Measurements from ENCODE around the gene SPINT3.
"Not testable (repeated sequence)": the region's sequence is repeated elsewhere in the genome, so short reads cannot be mapped to it uniquely, and the experiment has no call there.

SPINT3 gene

DNA sequence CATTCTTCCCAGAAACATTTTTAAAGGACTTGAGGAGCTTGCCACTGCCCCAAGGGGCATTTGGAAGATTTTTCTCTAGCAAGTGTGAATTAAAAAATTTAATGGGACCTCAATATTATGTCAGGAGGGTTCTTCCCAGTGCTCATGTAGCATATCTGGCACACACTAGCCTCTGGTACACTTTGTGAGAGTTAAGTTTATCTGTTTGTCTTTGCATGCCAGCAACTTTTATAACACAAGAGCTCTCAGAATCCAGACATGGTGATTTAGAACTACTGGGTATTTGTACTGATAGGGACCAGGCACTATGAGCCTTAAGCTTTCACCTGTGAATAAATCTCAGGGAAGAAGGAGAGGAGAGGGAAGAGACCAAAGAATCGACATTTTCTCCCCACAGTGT is 12.9 kb downstream of the SPINT3 start:
- no peak for DNase-seq (ENCODE audit: low spot score)

DNA sequence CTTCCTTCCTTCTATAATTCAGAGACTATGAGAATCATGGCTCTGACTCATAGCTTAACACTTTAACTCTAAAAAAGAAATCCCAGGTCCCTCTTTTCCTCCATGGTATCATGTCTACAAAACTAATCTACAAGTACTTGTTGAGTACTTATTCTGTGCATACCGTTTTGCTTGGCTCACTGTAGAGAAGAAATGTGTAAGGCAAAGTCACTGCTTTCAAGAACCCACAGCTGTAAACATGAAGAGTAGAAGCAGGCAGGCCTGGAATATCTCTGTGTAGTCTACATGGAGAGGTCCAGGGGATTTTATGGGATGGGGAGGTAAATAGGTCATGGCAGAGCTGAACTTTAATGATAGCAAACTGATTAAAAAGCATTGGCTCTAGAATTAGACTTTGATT is 13.8 kb downstream of the SPINT3 start:
- no peak for DNase-seq (ENCODE audit: low spot score)

DNA sequence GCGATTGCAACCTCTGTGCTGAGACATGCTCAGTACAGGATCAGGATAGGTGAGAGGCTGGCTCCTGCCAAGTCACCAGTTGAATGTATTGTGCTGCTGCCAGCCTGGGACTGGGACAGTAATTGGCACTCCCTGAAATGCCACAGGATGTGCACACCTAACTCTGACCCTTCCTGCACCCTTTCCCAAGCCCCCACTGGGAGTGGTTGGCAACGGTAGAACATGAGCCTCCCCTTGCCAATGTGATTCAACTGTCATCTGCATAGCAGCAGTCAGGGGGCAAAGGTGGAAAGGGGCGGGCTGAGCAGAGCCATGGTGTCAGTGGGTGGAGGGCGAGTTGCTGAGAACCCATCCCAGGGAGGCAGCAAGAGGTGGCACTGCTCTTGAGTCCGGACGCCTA is 15.4 kb downstream of the SPINT3 start:
- no peak for DNase-seq (ENCODE audit: low spot score)

DNA sequence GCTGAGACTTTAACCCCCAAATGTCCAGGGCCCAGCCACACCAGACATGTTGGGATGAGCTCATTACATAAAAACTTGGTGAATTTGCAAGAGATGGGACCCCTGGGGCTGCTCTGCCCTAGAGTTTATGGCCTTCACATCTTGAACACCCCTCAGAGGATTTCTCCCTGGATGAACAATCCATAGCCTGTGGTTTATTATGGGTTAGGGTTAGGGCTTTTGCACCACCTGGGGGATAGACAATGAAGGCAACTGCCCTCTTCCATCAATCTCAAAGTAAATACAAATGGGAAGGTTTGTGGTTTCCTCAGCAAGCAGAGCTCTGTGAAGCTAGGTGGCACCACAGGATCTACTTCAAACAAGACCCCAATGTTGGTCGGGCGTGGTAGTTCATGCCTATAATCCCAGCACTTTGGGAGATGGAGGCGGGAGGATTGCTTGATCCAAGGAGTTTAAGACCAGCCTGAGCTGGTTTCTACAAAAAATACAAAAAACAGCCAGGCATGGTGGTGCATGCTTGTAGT is 17.4 kb downstream of the SPINT3 start:
- DNase-seq (ENCODE audit: low spot score), result no peak

DNA sequence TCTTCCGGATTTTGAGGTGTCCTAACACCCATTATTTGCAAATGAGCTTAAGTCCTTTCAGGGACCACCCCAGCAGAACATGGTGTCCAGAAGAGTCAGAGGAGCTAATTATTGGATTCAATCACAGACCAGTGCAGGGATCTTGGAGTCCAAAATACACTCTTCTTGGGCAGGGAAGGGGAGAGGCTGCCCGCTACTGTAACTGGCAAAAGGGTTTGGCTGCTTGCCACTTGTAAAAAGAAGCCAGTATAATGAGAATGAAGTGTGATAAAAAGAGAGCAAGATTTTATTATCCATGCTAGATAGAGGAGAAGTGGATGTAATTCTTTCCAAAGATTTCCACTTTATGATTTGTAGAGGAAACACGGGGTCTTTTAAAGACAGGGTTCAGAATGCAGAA is 19.3 kb downstream of the SPINT3 start:
- no peak for DNase-seq (ENCODE audit: low spot score)

DNA sequence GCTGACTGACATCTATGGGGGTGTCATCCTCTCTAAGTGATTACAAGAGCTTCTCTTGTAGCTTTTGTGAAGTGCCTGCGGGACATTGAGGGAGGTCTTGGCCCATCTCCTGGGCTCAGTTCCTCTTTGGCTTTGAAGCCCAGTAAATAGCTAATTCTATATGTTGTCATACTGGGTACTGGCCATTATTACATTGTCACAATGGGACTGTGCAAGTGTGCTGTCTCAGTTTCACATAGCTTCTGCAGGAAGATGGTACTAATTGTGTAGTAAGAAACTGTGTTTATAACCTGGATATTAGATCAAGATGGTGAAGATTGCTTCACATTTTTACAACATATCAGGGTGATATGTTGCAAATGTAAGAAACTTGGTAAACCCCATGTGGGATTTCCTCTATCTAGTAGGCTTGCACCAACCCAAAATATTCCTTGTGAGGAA is 19.9 kb downstream of the SPINT3 start:
- DNase-seq (ENCODE audit: low spot score), result no peak

DNA sequence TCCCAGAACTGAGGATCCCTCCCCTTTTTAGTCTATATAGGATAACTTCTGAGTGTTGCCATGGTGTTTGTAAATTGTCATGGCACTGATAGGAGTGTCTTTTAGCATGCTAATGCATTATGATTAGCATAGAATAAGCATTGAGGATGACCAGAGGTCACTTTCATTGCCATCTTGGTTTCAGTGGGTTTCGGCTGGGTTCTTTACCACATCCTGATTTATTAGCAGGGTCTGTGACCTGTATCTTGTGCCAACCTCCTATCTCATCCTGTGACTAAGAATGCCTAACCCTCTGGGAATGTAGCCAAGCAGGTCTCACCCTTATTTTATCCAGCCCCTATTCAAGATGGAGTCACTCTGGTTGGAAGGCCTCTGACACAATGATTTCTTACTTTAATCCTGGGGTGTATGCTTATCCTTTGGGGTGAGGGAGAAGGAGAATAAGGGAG is 26.3 kb downstream of the SPINT3 start:
- DNase-seq (ENCODE audit: low spot score), result no peak

DNA sequence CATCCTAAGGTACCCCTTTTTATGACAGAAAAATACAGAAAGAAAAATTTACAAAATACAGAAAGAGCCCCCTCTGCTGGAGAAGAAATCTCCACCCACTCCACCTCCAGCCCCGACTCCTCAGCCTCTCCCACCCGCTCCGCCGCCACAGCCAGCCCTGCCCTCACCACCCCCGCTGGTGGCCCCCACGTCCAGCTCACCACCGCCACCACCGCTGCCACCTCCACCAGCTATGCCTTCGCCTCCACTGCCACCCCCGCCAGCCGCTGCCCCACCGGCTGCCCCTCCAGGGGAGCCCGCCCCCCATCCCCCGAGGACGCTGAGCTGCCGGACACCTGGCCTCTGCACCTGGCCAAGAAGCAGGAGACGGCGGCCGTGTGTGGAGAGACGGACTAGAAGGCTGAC is 28.2 kb downstream of the SPINT3 start:
- peak; percentile 29 for DNase-seq (ENCODE audit: low spot score)

DNA sequence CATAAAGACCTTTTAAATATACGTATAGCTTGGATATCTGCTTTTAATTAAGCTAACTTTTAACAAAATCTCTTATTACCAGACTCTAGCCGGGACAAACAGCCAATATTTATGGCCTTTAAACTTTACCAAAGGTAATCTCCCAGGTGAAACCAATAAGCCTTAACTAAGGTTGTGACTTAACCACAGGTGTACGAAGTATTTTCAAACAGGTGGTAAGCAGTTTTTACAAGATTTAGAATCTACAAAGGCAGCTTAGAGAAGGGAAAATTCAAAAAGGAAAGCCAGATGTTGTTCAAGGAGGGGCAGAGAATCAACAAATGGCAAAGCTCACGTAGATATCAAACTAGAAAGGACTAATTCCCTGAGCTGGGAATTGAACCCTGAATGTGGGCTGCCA is 30.0 kb downstream of the SPINT3 start:
- DNase-seq (ENCODE audit: low spot score), result no peak

DNA sequence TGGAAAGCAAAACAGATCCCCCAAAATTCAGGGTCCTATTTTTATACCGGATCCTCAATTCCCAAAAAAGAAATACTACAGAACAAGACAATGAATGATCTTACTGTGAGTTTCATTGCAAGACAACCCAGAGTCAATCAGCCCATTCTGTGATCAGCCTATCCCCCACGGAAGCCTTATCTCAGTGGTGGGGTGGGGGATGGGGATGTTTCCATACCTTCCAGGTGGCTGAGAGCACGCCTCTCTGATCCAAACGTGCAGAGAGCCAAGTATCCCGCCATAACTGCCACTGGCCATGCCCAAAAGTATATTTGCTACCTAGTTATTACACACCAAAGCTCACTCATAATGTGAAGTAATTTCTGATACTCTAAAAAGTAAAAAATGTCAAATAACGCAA is 30.7 kb downstream of the SPINT3 start:
- no peak for DNase-seq (ENCODE audit: low spot score)

DNA sequence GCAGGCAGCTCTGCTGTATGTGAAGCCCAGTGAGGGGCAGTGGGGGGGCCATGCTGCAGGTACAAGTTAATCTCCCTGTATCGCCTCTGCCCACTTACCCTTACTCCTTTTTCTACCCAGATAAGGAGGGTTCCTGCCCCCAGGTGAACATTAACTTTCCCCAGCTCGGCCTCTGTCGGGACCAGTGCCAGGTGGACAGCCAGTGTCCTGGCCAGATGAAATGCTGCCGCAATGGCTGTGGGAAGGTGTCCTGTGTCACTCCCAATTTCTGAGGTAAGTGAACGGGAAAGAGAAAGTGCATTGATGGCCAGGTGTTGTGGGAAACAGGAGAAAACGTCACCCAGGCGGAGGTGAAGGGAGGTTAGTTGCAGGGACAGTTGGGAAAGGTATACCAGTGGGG is 35.6 kb downstream of the SPINT3 start:
- DNase-seq (ENCODE audit: low spot score), result no peak

DNA sequence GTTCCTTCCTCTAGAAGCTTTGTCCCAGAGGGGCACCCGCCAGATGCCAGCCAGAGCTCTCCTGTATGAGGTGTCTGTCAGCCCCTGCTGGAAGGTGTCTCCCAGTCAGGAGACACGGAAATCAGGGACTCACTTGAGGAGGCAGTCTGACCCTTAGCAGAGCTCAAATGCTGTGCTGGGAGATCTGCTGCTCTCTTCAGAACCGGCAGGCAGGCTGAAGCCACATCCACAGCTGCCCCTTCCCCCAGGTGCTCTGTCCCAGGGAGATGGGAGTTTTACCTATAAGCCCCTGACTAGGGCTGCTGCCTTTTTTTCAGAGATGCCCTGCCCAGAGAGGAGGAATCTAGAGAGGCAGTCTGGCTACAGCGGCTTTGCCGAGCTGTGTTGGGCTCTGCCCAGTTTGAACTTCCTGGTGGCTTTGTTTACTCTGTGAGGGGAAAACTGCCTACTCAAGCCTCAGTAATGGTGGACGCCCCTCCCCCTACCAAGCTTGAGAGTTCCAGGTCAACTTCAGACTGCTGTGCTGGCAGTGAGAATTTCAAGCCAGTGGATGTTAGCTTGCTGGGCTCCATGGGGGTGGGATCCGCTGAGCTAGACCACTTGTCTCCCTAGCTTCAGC is 37.8 kb downstream of the SPINT3 start:
- DNase-seq (ENCODE audit: low spot score), result not testable (repeated sequence)

DNA sequence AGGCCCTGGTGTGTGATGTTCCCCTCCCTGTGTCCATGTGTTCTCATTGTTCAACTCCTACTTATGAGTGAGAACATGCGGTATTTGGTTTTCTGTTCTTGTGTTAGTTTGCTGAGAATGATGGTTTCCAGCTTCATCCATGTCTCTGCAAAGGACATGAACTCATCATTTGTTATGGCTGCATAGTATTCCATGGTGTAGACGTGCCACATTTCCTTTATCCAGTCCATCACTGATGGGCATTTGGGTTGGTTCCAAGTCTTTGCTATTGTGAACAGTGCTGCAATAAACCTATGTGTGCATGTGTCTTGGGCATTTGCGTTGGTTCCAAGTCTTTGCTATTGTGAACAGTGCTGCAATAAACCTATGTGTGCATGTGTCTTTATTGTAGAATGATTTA is 43.1 kb downstream of the SPINT3 start:
- not testable (repeated sequence) for DNase-seq (ENCODE audit: low spot score)

DNA sequence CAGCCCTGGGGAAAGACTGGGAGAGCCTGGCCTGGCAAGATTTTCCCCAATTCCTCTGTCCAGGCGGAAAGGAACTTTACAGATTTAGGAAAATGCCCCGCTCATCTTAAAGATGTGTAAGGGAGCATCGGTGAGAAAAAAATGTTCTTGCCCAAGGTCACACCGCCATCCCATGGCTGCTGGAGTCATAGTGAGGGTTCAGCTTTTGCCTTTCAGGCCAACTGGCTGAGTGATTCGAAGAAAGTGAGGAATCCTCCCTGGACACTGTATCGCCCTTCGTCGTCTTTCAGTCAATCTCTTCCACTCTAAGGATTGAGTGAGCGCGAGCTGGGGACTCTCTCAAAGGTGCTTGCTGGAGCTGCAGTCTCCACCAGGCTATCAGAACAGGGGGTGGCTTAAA is 44.5 kb downstream of the SPINT3 start:
- DNase-seq (ENCODE audit: low spot score), result no peak

DNA sequence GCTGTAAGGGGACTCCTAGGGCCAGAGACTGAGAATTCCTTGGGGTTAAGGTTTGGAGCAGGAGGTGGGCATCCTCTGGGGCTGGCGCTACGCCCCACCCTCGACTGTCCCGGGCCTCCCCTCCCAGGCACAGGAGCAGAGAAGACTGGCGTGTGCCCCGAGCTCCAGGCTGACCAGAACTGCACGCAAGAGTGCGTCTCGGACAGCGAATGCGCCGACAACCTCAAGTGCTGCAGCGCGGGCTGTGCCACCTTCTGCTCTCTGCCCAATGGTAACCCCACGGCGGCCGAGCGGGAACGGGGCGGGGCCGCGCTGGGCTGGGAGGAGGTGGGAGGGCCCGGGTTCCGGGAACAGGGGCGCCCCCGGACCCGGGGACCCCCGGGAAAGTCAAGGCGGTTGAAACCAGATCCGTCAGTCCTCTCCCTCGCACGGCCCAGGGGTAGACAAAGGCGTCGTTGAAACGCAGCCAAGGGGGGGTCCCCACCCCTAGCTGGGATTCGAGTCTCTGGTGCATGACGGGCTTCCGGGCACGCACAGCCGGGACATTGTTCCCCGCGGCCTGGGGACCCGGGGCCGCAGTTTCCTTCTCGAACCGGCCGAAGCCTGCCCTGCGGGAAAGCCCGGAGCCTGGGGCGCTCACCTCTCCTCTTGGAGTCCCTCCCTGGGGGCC is 45.0 kb downstream of the SPINT3 start:
- no peak for DNase-seq (ENCODE audit: low spot score)

DNA sequence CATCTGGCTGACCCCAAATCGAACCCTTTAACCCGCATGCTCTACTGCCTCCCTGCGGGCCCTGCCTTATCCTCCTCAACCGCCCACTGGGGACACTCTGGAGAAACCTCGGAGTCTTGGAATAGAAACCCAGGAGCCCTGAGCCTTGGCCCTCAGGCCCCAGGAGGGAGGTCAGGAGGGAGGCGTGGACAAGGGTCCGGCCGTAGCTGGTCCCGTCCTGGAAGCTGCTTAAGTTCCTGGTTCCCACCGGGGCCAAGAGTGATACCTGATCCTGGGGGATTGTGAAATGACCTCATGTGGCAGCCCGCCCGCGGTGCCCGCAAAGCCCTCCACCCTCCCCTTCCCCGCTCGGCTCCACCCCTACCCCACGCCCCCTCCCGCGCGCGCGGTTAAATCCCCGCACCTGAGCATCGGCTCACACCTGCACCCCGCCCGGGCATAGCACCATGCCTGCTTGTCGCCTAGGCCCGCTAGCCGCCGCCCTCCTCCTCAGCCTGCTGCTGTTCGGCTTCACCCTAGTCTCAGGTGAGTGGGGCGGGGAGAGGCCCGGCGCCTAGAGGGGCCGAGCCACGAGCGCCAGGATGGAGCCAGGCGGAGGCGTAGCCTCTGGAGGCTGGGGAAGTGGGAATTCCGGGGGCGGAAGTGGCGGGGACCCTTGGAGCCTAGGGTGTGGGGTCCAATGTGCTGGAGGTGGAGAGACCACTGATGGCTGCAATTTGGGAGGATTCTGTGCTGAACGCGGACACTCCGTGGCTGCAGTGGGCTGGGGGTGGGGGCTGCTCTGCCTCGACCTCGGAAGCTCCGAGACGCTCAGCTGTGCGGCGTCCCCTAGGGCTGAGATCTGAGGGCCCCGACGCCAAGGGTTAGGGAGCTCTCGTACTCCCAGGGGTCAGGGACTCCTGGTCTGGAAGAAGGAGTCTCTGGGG is 45.8 kb downstream of the SPINT3 start, which contains the start of gene WFDC2:
Gene WFDC2, plus strand, starts transcription at position 418 of the 926 bp plus-strand sequence. Its CDS starts 29 bp downstream, at position 447.
- no peak for DNase-seq (ENCODE audit: low spot score)

DNA sequence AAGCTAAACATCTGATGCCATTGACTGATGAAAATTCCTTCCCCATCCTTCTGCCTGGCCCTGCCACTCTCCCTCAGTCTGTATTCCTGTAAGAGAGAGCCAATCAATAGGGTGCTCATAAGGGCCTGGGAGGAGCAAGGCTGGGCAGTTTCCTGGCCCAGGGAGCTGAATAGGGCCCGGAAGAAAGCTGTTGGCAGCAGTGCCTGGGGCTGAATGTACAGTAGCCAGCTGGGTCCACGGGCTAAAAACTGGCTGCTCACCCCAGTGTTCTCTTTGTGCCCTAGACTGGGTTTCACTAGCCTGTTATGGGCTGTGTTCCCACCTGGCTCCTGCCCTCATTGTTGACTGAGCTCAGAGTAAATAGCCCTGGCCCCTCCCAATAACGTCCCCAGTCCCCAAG is 47.6 kb downstream of the SPINT3 start:
- no peak for DNase-seq (ENCODE audit: low spot score)

DNA sequence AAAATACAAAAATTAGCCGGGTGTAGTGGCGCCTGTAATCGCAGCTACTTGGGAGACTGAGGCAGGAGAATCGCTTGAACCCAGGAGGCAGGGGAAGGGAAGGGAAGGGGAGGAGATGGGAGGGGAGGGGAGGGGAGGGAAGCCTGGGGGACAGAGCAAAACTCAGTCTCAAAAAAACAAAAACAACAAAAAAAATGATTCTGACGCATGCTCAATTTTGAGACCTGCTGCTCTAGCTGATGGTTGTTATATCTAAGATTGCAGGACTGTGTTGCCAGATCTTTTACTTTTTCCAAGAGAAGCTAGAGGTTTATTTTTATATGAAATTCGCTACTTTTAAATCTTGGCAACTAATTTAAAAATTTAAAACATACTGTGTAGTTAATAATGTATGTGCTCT is 48.2 kb downstream of the SPINT3 start:
- no peak for DNase-seq (ENCODE audit: low spot score)

DNA sequence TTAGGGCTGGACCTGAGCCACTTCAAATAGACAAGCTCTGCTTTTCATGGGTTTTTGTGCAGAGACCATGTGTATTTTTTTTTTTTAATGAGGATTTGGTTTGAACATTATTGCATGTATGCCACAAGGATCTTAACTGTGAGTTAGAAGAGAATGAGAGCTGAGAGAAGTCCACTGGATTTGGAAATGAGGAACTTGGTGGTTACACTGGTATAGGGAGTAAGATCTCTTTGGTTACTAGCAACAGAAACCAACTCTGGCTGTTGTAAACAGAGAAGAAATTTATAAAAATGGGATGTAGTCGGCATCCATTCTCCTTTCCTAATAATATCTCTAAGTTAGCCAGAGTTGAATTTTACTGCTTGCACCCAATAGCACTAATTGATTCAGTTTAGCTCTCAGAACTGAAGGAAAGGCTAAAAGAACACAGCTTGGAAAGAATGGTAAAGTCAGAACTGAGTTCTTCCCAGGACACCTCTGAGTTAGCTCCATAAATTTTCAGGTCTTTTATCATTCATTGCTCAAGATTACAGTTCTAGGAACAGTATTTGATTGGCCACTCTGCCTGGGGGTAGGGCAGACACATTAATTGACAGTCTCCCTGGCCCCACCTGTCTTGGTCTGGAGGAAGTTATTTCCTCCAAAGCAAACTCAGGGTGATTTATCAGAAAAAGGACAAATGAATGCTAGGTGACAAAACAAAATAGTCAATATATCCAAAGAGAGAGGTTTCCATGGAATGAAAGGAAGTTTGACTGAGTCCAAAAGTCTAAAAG is 49.7 kb downstream of the SPINT3 start:
- no peak for DNase-seq (ENCODE audit: low spot score)

DNA sequence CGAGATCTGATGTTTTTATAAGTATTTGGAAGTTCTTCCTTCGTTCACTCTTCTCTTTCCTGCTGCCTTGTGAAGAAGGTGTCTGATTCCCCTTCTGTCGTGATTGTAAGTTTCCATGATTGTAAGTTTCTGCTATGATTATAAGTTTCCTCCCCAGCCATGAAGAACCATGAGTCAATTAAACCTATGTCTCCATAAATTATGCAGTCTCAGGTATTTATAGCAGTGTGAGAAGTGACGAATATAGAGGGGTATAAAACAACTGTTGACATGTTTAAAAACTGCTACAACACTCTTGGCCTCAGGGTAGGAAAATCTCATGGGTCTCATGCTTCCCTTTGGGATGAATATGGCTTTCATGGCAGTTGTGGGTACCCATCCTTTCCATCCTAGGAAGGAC is 51.7 kb downstream of the SPINT3 start:
- DNase-seq (ENCODE audit: low spot score), result no peak

DNA sequence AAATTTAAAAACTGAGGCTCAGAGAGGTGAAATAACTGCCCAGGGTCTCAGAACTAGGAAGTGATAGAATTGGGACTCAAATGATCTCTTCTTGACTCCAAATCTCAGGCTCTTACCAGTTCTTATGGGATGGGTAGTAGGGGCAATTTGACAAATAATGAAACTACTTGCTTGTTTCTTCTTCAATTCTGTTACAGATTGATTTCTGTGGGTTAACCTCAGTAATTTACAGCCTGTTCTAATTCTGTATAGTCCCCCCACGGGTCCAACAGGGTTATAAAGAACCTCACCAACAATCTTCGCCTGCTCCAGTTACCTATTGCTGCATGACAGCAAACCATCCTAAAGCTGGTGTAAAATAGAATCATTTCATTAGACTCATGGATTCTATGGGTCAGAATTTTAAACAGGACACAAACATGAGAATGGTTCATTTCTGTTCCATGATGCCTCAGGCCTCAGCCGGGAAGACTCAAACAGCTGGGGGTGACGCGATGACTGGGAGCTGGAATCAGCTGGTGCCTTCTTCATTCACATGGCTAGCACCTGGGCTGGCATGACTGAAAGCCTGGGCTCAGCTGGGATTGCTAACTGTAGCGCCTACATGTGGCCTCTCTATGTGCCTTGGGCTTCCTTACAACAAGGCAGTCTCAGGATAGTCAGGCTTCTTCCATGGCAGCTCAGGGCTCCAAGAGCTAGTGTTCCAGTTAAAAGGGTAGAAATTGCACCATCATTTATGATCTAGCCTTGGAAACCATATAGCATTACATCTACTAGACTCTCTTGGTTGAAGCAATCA is 52.5 kb downstream of the SPINT3 start:
- no peak for DNase-seq (ENCODE audit: low spot score)
